Smooth muscle cell (in vitro differentiated cells): Measurements from ENCODE around the gene PHF11. TPM values are rescaled to one million over a fixed set of nuclear protein-coding genes. Genes with fewer than 3 reads are reported as not detected.

Source experiments
- DNase-seq: peaks from one replicate; lab custom pipeline; 2025; ENCODE audit not compliant: unreplicated experiment; lab: John Stamatoyannopoulos, UW
- H2AFZ ChIP-seq: fragments of 200-600 bp; sonication (generic); 2 replicates; pipeline ENCODE4 v1.6.0; 2016; ENCODE audit warnings: antibody characterized with exemption, low read depth, mild to moderate bottlenecking
- H3F3A ChIP-seq: fragments of 200-600 bp; sonication (generic); 2 replicates; pipeline ENCODE4 v1.6.0; 2017; ENCODE audit warnings: antibody characterized with exemption, low read depth
- H3K27ac ChIP-seq: fragments of 200-600 bp; sonication (generic); 2 replicates; pipeline ENCODE4 v1.5.1; 2016; ENCODE audit warnings: low read depth, mild to moderate bottlenecking
- H3K27me3 ChIP-seq: fragments of 200-600 bp; sonication (generic); 2 replicates; pipeline ENCODE4 v1.6.1; 2016; ENCODE audit warnings: low read depth, mild to moderate bottlenecking
- H3K36me3 ChIP-seq: fragments of 200-600 bp; sonication (generic); 2 replicates; pipeline ENCODE4 v1.5.1; 2016; ENCODE audit warnings: low read depth
- H3K4me1 ChIP-seq: fragments of 200-600 bp; sonication (generic); 2 replicates; pipeline ENCODE4 v1.5.1; 2016; ENCODE audit warnings: low read depth
- H3K4me2 ChIP-seq: fragments of 200-600 bp; sonication (generic); 2 replicates; pipeline ENCODE4 v1.6.0; 2016; ENCODE audit warnings: mild to moderate bottlenecking
- H3K4me3 ChIP-seq: fragments of 200-600 bp; sonication (generic); 2 replicates; pipeline ENCODE4 v1.5.1; 2016; ENCODE audit warnings: mild to moderate bottlenecking
- H3K79me2 ChIP-seq: fragments of 200-600 bp; sonication (generic); 2 replicates; pipeline ENCODE4 v1.6.0; 2016; ENCODE audit warnings: low read depth, mild to moderate bottlenecking
- H3K9ac ChIP-seq: fragments of 200-600 bp; sonication (generic); 2 replicates; pipeline ENCODE4 v1.6.0; 2016; ENCODE audit warnings: low read depth
- H3K9me3 ChIP-seq: fragments of 200-600 bp; sonication (generic); replicated peaks from 2 replicates; pipeline ENCODE4 v1.5.1; 2016; ENCODE audit warnings: low read depth
- H4K20me1 ChIP-seq: fragments of 200-600 bp; sonication (generic); 2 replicates; pipeline ENCODE4 v1.6.0; 2016; ENCODE audit warnings: low read depth
- WGBS: methylation state at CpG from one replicate; pipeline ENCODE4 v1.1.7; 2016; ENCODE audit warnings: low lambda C conversion rate; 5-methylcytosine and 5-hydroxymethylcytosine counted together
- polyA plus RNA-seq: library from polyadenylated mRNA; unstranded; fragments of >200 nt; fragmentation: Nextera tagmentation; extraction: Ambion mirVana; gene quantifications from 2 replicates; pipeline ENCODE4 v1.2.1, GENCODE V29; 2016
- total RNA-seq: library from RNA; depleted of rRNA; stranded (reverse); fragments of >200 nt; gene quantifications from 2 replicates; pipeline ENCODE4 v1.2.3, GENCODE V29; 2014
- TF ChIP-seq, protein P1 (sequence below): fragments of 200-600 bp; sonication (generic); IDR thresholded peaks from 2 replicates; pipeline ENCODE4 v1.5.1; 2017; ENCODE audit warnings: borderline replicate concordance, mild to moderate bottlenecking, antibody characterized with exemption; ENCODE audit not compliant: insufficient read depth, poor library complexity, severe bottlenecking

The PHF11 gene
- total and polyA plus RNA-seq, 2 experiments from 2014 or later = 22.9 to 30.3 TPM

DNA sequence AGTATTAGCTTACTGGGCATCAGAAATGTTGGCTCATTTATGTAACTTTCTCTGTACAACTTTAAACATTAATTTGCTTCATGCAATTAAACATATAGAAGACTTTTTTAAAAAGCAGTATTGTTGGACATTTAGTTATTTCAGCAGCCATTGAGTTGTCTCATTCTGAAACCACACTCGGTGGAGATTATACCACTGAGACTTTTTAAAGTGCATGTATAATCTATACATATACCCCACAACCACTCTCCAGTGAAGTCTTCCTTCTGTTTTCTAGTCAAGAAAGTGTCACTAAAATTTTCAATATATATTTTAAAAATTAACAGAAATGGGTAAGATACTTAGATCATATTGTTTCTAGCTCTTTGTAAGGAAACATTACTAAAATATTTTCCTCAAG, 36.2 kb upstream of the PHF11 start:
- no peak overlapping the region for H3K4me3 ChIP-seq
- H3K4me2 ChIP-seq = no peak overlapping the region
- H3K4me1 ChIP-seq = no peaks in the 10 kb centered on the region
- H3K9me3 ChIP-seq = no peaks in the 10 kb centered on the region
- H3K27ac ChIP-seq = no peak overlapping the region
- H3K79me2 ChIP-seq = no peaks in the 10 kb centered on the region
- H3F3A ChIP-seq = no peaks in the 10 kb centered on the region
- H3K36me3 ChIP-seq = peaks cover 27% of the 10 kb centered on the region
- H3K9ac ChIP-seq = no peak overlapping the region
- WGBS = 94% methylated on average over 1 of the region's 1 CpG
- H4K20me1 ChIP-seq = no peaks in the 10 kb centered on the region
- DNase-seq = no peak
- H3K27me3 ChIP-seq = no peaks in the 10 kb centered on the region
- TF ChIP-seq, protein P1, sequence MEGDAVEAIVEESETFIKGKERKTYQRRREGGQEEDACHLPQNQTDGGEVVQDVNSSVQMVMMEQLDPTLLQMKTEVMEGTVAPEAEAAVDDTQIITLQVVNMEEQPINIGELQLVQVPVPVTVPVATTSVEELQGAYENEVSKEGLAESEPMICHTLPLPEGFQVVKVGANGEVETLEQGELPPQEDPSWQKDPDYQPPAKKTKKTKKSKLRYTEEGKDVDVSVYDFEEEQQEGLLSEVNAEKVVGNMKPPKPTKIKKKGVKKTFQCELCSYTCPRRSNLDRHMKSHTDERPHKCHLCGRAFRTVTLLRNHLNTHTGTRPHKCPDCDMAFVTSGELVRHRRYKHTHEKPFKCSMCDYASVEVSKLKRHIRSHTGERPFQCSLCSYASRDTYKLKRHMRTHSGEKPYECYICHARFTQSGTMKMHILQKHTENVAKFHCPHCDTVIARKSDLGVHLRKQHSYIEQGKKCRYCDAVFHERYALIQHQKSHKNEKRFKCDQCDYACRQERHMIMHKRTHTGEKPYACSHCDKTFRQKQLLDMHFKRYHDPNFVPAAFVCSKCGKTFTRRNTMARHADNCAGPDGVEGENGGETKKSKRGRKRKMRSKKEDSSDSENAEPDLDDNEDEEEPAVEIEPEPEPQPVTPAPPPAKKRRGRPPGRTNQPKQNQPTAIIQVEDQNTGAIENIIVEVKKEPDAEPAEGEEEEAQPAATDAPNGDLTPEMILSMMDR = no peak
- H2AFZ ChIP-seq = no peak overlapping the region

DNA sequence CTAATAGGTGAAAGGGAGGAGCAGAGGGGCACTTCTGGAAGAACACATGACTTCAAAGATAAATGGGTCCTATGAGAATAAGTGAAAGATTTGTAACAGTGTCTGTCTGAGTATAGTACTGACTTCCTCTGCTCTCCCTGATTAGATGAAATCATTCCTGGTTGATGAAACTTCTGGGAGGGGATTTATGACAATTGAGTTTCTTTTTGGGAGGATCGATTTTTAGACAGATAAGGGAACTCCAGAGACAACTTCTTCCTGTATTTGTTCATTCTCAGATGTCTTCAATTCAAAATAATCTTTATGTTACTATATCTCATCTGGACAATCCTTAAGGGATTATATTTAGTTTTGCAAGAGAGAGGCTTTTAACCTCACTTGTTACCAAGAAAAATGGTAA, 31.7 kb upstream of the PHF11 start:
- DNase-seq = no peak
- 65% methylated on average over 1 of the region's 1 CpG for WGBS
- Histone ChIP-seq H4K20me1 (no peaks in the 10 kb centered on the region), H3F3A (no peaks in the 10 kb centered on the region), H3K4me1 (no peaks in the 10 kb centered on the region), H3K4me3 (no peak overlapping the region), H3K36me3 (peaks cover 27% of the 10 kb centered on the region), H3K27ac (no peak overlapping the region), H3K9ac (no peak overlapping the region), H3K4me2 (no peak overlapping the region), H3K79me2 (no peaks in the 10 kb centered on the region), H3K9me3 (no peaks in the 10 kb centered on the region), H2AFZ (no peak overlapping the region), H3K27me3 (no peaks in the 10 kb centered on the region)
- TF ChIP-seq, protein P1 = no peak

DNA sequence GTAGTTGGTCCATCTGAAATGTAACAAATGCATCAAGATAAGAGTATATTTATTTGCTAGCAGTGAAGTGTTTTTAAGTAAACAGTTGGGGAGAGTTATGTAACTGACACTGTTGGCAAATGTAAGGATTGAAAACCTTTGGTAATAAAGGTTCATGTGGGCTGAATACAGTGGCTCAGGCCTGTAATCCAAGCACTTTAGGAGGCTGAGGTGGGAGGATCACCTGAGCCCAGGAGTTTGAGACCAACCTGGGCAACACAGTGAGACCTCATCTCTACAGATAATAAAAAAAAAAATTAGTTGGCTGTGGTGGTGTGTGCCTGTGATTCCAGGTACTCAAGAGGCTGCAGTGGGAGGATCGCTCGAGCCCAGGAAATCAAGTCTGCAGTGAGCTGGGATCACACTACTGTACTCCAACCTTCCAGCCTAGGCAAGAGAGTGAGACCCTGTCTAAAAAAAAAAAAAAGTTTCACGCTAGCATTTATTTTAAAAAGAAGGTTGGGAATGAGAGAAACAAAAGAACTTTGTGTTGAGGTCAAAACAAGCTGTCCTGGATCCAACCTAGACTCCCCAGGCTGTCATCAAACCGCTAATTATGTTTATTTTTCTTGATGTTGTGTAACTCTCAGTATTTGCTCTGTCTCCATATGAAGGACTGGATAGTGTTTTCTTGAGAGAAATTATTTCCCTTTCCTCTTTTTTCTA, 31.0 kb upstream of the PHF11 start:
- WGBS = 97% methylated on average over 4 of the region's 4 CpGs
- H3K79me2 ChIP-seq = no peaks in the 10 kb centered on the region
- no peak overlapping the region for H3K27ac ChIP-seq
- no peaks in the 10 kb centered on the region for H3K4me1 ChIP-seq
- no peak overlapping the region for H3K4me3 ChIP-seq
- no peaks in the 10 kb centered on the region for H4K20me1 ChIP-seq
- H3K9ac ChIP-seq = no peak overlapping the region
- no peaks in the 10 kb centered on the region for H3K9me3 ChIP-seq
- DNase-seq = no peak
- no peaks in the 10 kb centered on the region for H3K27me3 ChIP-seq
- H2AFZ ChIP-seq = no peak overlapping the region
- peaks cover 27% of the 10 kb centered on the region for H3K36me3 ChIP-seq
- TF ChIP-seq, protein P1 = no peak
- H3K4me2 ChIP-seq = no peak overlapping the region
- H3F3A ChIP-seq = no peaks in the 10 kb centered on the region

DNA sequence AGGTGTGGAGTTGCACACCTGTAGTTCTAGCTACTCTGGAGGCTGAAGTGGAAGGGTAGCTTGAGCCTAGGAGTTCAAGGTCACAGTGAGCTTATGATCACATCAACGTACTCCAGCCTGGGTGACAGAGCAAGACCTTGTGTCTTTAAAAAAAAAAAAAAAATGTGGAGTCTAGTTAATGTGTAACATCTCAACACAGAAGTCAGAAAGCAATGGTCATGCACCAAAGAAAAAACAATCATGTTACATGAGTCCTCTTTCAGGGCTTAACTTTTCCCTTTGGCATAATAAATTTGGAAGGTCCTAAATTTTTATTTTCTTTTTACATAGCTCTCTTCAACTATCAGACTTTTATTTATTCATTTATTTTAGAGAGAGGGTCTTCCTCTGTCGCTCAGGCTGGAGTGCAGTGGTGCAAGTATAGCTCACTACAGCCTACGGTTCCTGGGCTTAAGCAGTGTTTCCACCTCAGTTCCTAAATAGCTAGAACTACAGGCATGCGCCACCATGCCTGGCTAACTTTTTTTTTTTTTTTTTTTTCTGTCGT, 29.4 kb upstream of the PHF11 start:
- DNase-seq = no peak
- Histone ChIP-seq H3K4me1 (no peaks in the 10 kb centered on the region), H3K27ac (no peak overlapping the region), H3K36me3 (peaks cover 14% of the 10 kb centered on the region), H3K27me3 (no peaks in the 10 kb centered on the region), H3K4me2 (no peak overlapping the region), H2AFZ (no peak overlapping the region), H3K9ac (no peak overlapping the region), H3K4me3 (no peak overlapping the region), H3K79me2 (no peaks in the 10 kb centered on the region), H4K20me1 (no peaks in the 10 kb centered on the region), H3F3A (no peaks in the 10 kb centered on the region), H3K9me3 (no peaks in the 10 kb centered on the region)
- TF ChIP-seq, protein P1 = no peak
- WGBS = 91% methylated on average over 5 of the region's 5 CpGs
